Heart left ventricle (tissue), 13 donors: ENCODE data around the gene C11orf87.

Experiments used
- CTCF ChIP-seq, 12 donors: fragments of 200-600 bp; sonication (generic) in 4 of 12; IDR thresholded peaks; one replicate each; pipeline versions ENCODE4 v1.5.0 to v1.8.0; 2018 to 2022; ENCODE audit warnings: antibody characterized with exemption in 12 of 12, mild to moderate bottlenecking in 5 of 12
- POLR2A ChIP-seq, 2 donors: fragments of 450-650 bp; IDR thresholded peaks; one replicate each; pipeline ENCODE4 v1.6.1; 2017; ENCODE audit warnings: antibody characterized with exemption in 2 of 2, mild to moderate bottlenecking in 2 of 2, moderate library complexity in 2 of 2
- donor health status: ischemic (EF 13 %, LVEDD 7.1; RV severe dilation, severe dysfunction).
- donor health status: DM: no; HTN: yes; CAD: no.
- donor health status: DM: no; HTN: no; CAD: no.
- donor health status: ischemic (EF 25% LVEDD 6.9; RV normal size, moderate dysfunction).
- donor health status: ischemic (EF 25% LVEDD 5.7; RV mildly dilated, moderate dysfunction).
- donor health status: ischemic (EF 35%, LVEDD 5.7; RV mildly dilated, moderate dysfunction).
- donor health status: nonischemic (EF 11% LVEDD 7.7; RV severe dilation, severe dysfunction).
- donor health status: DM: yes; HTN: yes; CAD: no.
- donor health status: PGD.
- donor health status: ischemic (EF 29% LVEDD 5.4; RV normal size, mild dysfunction).
- donor health status: nonischemic (EF 23%, LVEDD 6.1; RV moderate dilation, normal function).

DNA sequence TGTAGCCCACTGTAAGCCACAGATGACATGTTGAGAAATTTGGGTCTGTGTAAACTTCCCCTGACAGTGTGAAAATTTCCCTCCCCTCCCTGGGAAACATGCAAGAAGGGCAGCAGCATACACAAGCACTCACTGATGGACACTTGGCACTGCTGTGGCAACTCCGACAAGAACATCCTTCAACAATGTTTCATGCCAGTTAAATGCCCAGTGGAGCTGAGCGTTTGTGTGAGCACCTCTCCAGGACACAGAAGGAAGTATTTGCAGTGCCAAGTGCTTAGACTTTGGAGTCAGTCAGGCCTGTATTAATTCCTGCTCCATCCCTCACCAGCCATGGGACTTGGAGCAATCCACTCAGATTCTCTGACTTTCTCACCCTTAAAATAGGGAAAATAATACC is 17.7 kb downstream of the C11orf87 start:
- TF ChIP-seq CTCF (IDR thresholded peaks at IDR 0.05), result no peak
- no peak for TF ChIP-seq POLR2A (IDR thresholded peaks at IDR 0.05)
